K562 (cell line): ENCODE data around the gene COX6B1. TPM values are rescaled to one million over a fixed set of nuclear protein-coding genes. Genes with fewer than 3 reads are reported as not detected.

Experiments
- ATAC-seq: fragments of 200-7000 bp; cut with Tn5 transposase; 3 replicates; pipeline ENCODE4 v1.9.1; 2020; ENCODE audit warnings: moderate library complexity
- BruUV-seq: library from RNA; stranded (reverse); fragments of 400-500 nt; replicated peaks from 2 replicates; lab custom pipeline; 2021; lab: Mats Ljungman, UMichigan
- CTCF ChIA-PET: fragments of 300-600 bp; formaldehyde crosslinking; extraction: SDS; loops from one replicate; lab custom pipeline; 2021; ENCODE audit warnings: low intra/inter-chr PET ratio; lab: Yijun Ruan, JAX
- POLR2A ChIA-PET: fragments of 300-600, 350-650 bp; sonication (Branson Sonifier 250); formaldehyde crosslinking; extraction: SDS; loops from one replicate; lab custom pipeline; 2021; ENCODE audit warnings: antibody characterized with exemption, inconsistent platforms; lab: Yijun Ruan, JAX
- DNase-seq, 4 experiments: peaks; one replicate each; pipeline versions ENCODE4 v3.0.0 to v3.0.0-alpha.2; 2011 to 2018; ENCODE audit warnings: low spot score in 3 of 4, mixed read lengths in 3 of 4; ENCODE audit errors: extremely low read depth in 1 of 4
- FAIRE-seq: peaks from 2 replicates; lab custom pipeline; 2011; peaks lifted over from hg19 to GRCh38; lab: Jason Lieb, UNC
- H2AFZ ChIP-seq: 2 replicates; pipeline ENCODE4 v1.6.0; 2011; ENCODE audit warnings: low read depth, low read length, control low read depth, inconsistent platforms
- H3K27ac ChIP-seq: fragments of 200-600 bp; 3 replicates; pipeline ENCODE4 v1.8.0; 2011; ENCODE audit warnings: low read depth, mild to moderate bottlenecking, control low read depth, inconsistent platforms, low read length, moderate library complexity, mixed read lengths; ENCODE audit errors: extremely low read depth
- H3K27me3 ChIP-seq, 2 experiments: fragments of 300-600 bp in 1 of 2; 2 replicates in 1 of 2; 3 replicates in 1 of 2; pipeline versions ENCODE4 v1.6.0 to v1.8.0; 2011; ENCODE audit warnings: inconsistent platforms in 2 of 2, low read length in 2 of 2, mild to moderate bottlenecking in 1 of 2, mixed read lengths in 1 of 2, moderate library complexity in 1 of 2; ENCODE audit not compliant: control insufficient read depth in 2 of 2, insufficient read depth in 2 of 2
- H3K36me3 ChIP-seq: fragments of 300-600 bp; 3 replicates; pipeline ENCODE4 v1.8.0; 2011; ENCODE audit warnings: mild to moderate bottlenecking, low read length, inconsistent platforms; ENCODE audit not compliant: control insufficient read depth, insufficient read depth
- H3K4me1 ChIP-seq, 2 experiments: fragments of 200-600 bp in 1 of 2; replicated peaks in 1 of 2; 2 replicates in 1 of 2; 3 replicates in 1 of 2; pipeline versions ENCODE4 v1.5.1 to v1.8.0; 2011; ENCODE audit warnings: inconsistent platforms in 2 of 2, low read length in 2 of 2, mild to moderate bottlenecking in 1 of 2, mixed read lengths in 1 of 2, moderate library complexity in 1 of 2; ENCODE audit not compliant: control insufficient read depth in 2 of 2, insufficient read depth in 2 of 2
- H3K4me2 ChIP-seq: 2 replicates; pipeline ENCODE4 v1.6.1; 2011; ENCODE audit warnings: low read length, control low read depth, inconsistent platforms, mixed read lengths; ENCODE audit not compliant: insufficient read depth
- H3K4me3 ChIP-seq: fragments of 200-600 bp; sonication (generic), shearing (Covaris generic); 2 replicates; pipeline ENCODE4 v1.5.1; 2016; ENCODE audit warnings: control low read depth, inconsistent platforms
- H3K79me2 ChIP-seq: fragments of 200-600 bp; 3 replicates; pipeline ENCODE4 v1.8.0; 2011; ENCODE audit warnings: low read length, inconsistent platforms; ENCODE audit not compliant: control insufficient read depth, insufficient read depth
- H3K9ac ChIP-seq, 2 experiments: 2 replicates each; pipeline versions ENCODE4 v1.6.0 to v1.6.1; 2011; ENCODE audit warnings: low read depth in 2 of 2, low read length in 2 of 2, control low read depth in 1 of 2, inconsistent platforms in 1 of 2, mild to moderate bottlenecking in 1 of 2, mixed read lengths in 1 of 2; ENCODE audit not compliant: insufficient read depth in 1 of 2
- H3K9me1 ChIP-seq: one replicate; pipeline ENCODE4 v1.6.0; 2011; ENCODE audit warnings: inconsistent platforms, mild to moderate bottlenecking, low read length, moderate library complexity; ENCODE audit not compliant: control insufficient read depth, insufficient read depth
- H3K9me3 ChIP-seq: replicated peaks from 2 replicates; pipeline ENCODE4 v1.5.1; 2011; ENCODE audit warnings: low read depth, low read length, inconsistent platforms; ENCODE audit not compliant: control insufficient read depth, insufficient read depth
- H4K20me1 ChIP-seq: replicated peaks from 2 replicates; pipeline ENCODE4 v1.6.1; 2011; ENCODE audit warnings: low read length, inconsistent platforms, mixed read lengths; ENCODE audit not compliant: control insufficient read depth, insufficient read depth
- KHSRP ChIP-seq: fragments of 450-650 bp; IDR thresholded peaks from 2 replicates; pipeline ENCODE4 v1.6.1; 2017
- RAD21 ChIP-seq, 2 experiments: fragments of 250-450 bp in 1 of 2; fragments of 450-650 bp in 1 of 2; sonication (Bioruptor Pico) in 1 of 2; formaldehyde crosslinking in 1 of 2; IDR thresholded peaks in 1 of 2; conservative IDR thresholded peaks in 1 of 2; 2 replicates each; pipeline versions ENCODE4 v1.4.0 to v1.8.0; 2020 to 2022; ENCODE audit warnings: mild to moderate bottlenecking in 2 of 2, moderate library complexity in 1 of 2
- WGBS: fragments of 100-300 bp; shearing (Covaris generic); methylation state at CpG from one replicate; pipeline ENCODE4 v1.1.6; 2016; ENCODE audit warnings: low coverage, mixed read lengths; ENCODE audit not compliant: insufficient coverage; ENCODE audit errors: missing lambda C conversion rate; 5-methylcytosine and 5-hydroxymethylcytosine counted together
- in situ Hi-C: fragments of 300-500 bp; cut with MboI; formaldehyde crosslinking; loops from 4 replicates; pipeline ENCODE4 v1.15.0; 2018; ENCODE audit warnings: inconsistent platforms, mixed read lengths
- intact Hi-C: fragments of 100-400 bp; cut with micrococcal nuclease; formaldehyde crosslinking; loops from 2 replicates; pipeline ENCODE4 v1.14.2; 2022
- polyA plus RNA-seq, 8 experiments: library from polyadenylated mRNA; depleted of rRNA in 4 of 8; stranded (reverse) in 5 of 8; unstranded in 3 of 8; fragments of >200 nt; fragmentation: Nextera tagmentation in 2 of 8; fragmentation: Illumina TruSeq in 1 of 8; extraction: Ambion mirVana in 2 of 8; extraction: Trizol in 1 of 8; gene quantifications; 2 replicates each; pipeline versions ENCODE4 v1.2.1 to v1.2.3, GENCODE V29; 2011 to 2014; ENCODE audit warnings: inconsistent platforms in 1 of 8, missing spikeins in 1 of 8
- total RNA-seq, 7 experiments: library from RNA; depleted of rRNA in 6 of 7; stranded (reverse); fragments of >200 nt in 6 of 7; fragmentation: Illumina TruSeq in 2 of 7; extraction: Trizol in 2 of 7; gene quantifications; 2 replicates each; pipeline versions ENCODE4 v1.2.1 to v1.2.3, GENCODE V29; 2011 to 2021; ENCODE audit warnings: low replicate concordance in 1 of 7
- TF ChIP-seq, protein P1 (sequence below), 3 experiments: IDR thresholded peaks in 2 of 3; conservative IDR thresholded peaks in 1 of 3; 2 replicates each; pipeline ENCODE4 v1.5.1; 2011 to 2012; ENCODE audit warnings: low read length in 3 of 3, mild to moderate bottlenecking in 3 of 3, control low read depth in 2 of 3, improper control_type of control experiment in 1 of 3, inconsistent platforms in 1 of 3, low read depth in 1 of 3, mixed read lengths in 1 of 3, moderate library complexity in 1 of 3; ENCODE audit not compliant: insufficient read depth in 2 of 3

Gene COX6B1
- total and polyA plus RNA-seq, 9 of the 15 experiments (the other 6 are each of a cell fraction or from before 2014, with no cell fraction given), result 777 to 2,393 (median 1,219) TPM

DNA sequence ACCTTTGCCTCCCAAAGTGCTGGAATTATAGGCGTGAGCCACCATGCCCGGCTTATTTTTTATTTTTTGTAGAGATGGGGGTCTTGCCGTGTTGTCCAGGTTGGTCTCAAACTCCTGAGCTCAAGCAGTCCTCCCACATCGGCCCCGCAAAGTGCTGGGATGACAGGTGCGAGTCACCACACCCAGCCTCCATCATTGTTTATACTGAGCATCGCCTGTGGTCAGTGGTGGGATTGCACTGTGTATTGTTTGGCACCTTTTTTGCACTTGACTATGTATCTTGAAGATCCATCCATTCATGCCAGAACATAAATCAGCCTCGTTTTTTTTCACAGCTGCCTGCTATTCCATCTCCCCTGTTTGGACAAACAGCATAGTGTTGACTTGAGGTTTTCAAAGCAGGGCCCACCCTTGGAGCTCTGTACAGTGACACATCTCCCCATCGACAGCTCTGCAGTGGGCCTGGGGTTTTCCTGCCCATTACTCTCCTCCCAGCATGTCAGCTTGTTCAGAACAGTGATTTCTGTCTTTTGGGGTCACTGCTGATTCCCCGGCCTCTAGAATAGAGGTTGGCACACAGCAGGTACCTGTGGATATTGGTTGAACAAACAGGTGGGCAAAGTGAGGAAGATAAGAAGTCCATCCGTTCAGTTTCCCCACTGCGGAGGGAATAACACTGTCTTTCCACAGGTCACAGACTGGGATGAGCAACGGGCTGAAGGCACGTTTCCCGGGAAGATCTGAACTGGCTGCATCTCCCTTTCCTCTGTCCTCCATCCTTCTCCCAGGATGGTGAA is 10.0 kb downstream of the COX6B1 start:
- intact Hi-C loops, result no loop called here
- H3K4me1 ChIP-seq, result no peaks in the 10 kb centered on the region
- no TSS peak for BruUV-seq
- in situ Hi-C loops, result no loop called here
- WGBS, result 83% methylated on average over 15 of the region's 15 CpGs
- H3K4me2 ChIP-seq, result no peak overlapping the region
- no peak overlapping the region for H3K4me3 ChIP-seq
- no peak overlapping the region for H2AFZ ChIP-seq
- no peaks in the 10 kb centered on the region for H3K27me3 ChIP-seq
- CTCF ChIA-PET, result no interaction called here
- POLR2A ChIA-PET, result interaction anchor here (1.2 to 3.7 kb wide), 4 partner anchors 10 to 16 kb away, joined by 3 to 14 read pairs (median 8); partner anchors contain the start of gene COX6B1
- no peaks in the 10 kb centered on the region for H3K9me3 ChIP-seq
- no peaks in the 10 kb centered on the region for H3K9me1 ChIP-seq
- H4K20me1 ChIP-seq, result peaks cover 6% of the 10 kb centered on the region
- peaks cover 49% of the 10 kb centered on the region; the same call in 2 of the 3 replicates for H3K36me3 ChIP-seq
- no peak overlapping the region for H3K9ac ChIP-seq
- FAIRE-seq (peak; percentile 63), ATAC-seq (peak; percentile 84), DNase-seq (peak in 1 of 4 experiments; percentile 19)
- TF ChIP-seq, protein P1, sequence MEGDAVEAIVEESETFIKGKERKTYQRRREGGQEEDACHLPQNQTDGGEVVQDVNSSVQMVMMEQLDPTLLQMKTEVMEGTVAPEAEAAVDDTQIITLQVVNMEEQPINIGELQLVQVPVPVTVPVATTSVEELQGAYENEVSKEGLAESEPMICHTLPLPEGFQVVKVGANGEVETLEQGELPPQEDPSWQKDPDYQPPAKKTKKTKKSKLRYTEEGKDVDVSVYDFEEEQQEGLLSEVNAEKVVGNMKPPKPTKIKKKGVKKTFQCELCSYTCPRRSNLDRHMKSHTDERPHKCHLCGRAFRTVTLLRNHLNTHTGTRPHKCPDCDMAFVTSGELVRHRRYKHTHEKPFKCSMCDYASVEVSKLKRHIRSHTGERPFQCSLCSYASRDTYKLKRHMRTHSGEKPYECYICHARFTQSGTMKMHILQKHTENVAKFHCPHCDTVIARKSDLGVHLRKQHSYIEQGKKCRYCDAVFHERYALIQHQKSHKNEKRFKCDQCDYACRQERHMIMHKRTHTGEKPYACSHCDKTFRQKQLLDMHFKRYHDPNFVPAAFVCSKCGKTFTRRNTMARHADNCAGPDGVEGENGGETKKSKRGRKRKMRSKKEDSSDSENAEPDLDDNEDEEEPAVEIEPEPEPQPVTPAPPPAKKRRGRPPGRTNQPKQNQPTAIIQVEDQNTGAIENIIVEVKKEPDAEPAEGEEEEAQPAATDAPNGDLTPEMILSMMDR (IDR thresholded peaks at IDR 0.05 in 2 of 3, conservative IDR thresholded peaks at IDR 0.05 in 1 of 3; ENCODE audit: insufficient read depth in 2 of 3, low read depth in 1 of 3, low read length in 3 of 3), result peak in 1 of 3 experiments; percentile 29; a peak in 2 of 6 replicates
- TF ChIP-seq RAD21 (CRISPR knock-in tag; conservative IDR thresholded peaks at IDR 0.05 in 1 of 2, IDR thresholded peaks at IDR 0.05 in 1 of 2) (0 out of 4 replicates have a peak, but pooled peaks of 1 of the 2 experiments have one; percentile 5), KHSRP (no peak)
- H3K79me2 ChIP-seq, result no peaks in the 10 kb centered on the region
- H3K27ac ChIP-seq, result no peak overlapping the region
